GM12878 (cell line): ENCODE data around the gene LRTM2. TPM values are rescaled to one million over a fixed set of nuclear protein-coding genes. Genes with fewer than 3 reads are reported as not detected.

Experiments used
- ATAC-seq: fragments of 200-7000 bp; cut with Tn5 transposase; 3 replicates; pipeline ENCODE4 v1.9.1; 2020; ENCODE audit warnings: mild to moderate bottlenecking, moderate library complexity
- BruUV-seq: library from RNA; stranded (reverse); fragments of 400-500 nt; replicated peaks from 2 replicates; lab custom pipeline; 2021; lab: Mats Ljungman, UMichigan
- CTCF ChIA-PET: fragments of 300-600 bp; sonication (Branson Sonifier 250); formaldehyde crosslinking; extraction: SDS; loops from one replicate; lab custom pipeline; 2021; ENCODE audit warnings: inconsistent platforms; lab: Yijun Ruan, JAX
- POLR2A ChIA-PET: fragments of 350-600 bp; formaldehyde crosslinking; extraction: SDS; loops from one replicate; lab custom pipeline; 2021; ENCODE audit warnings: inconsistent platforms; lab: Charles Lee
- RAD21 ChIA-PET: fragments of 300-600 bp; sonication (Branson Sonifier 250); formaldehyde crosslinking; loops from one replicate; lab custom pipeline; 2023; ENCODE audit warnings: antibody characterized with exemption; ENCODE audit not compliant: unreplicated experiment; lab: Charles Lee
- SMC1A ChIA-PET: fragments of 300-600 bp; sonication (Branson Sonifier 250); formaldehyde crosslinking; loops from one replicate; lab custom pipeline; 2023; ENCODE audit not compliant: unreplicated experiment, uncharacterized antibody; lab: Charles Lee
- DNase-seq: peaks from one replicate; pipeline ENCODE4 v3.0.0-alpha.2; 2011; ENCODE audit warnings: low read depth, low spot score
- FAIRE-seq: peaks from 3 replicates; lab custom pipeline; 2011; peaks lifted over from hg19 to GRCh38; lab: Jason Lieb, UNC
- H2AFZ ChIP-seq: 2 replicates; pipeline ENCODE4 v1.6.0; 2011; ENCODE audit warnings: low read depth, low read length, control low read depth; ENCODE audit not compliant: control insufficient read depth
- H3K27ac ChIP-seq: 2 replicates; pipeline ENCODE4 v1.5.1; 2011; ENCODE audit warnings: control low read depth; ENCODE audit not compliant: control insufficient read depth, insufficient read depth
- H3K27me3 ChIP-seq, 2 experiments: replicated peaks in 1 of 2; 2 replicates each; pipeline versions ENCODE4 v1.6.0 to v1.6.1; 2011; ENCODE audit warnings: low read length in 1 of 2; ENCODE audit not compliant: control insufficient read depth in 2 of 2, insufficient read depth in 2 of 2
- H3K36me3 ChIP-seq, 2 experiments: 2 replicates each; pipeline ENCODE4 v1.5.1; 2011; ENCODE audit warnings: low read length in 1 of 2; ENCODE audit not compliant: control insufficient read depth in 2 of 2, insufficient read depth in 2 of 2
- H3K4me1 ChIP-seq: 2 replicates; pipeline ENCODE4 v1.6.1; 2011; ENCODE audit warnings: mild to moderate bottlenecking, low read length, moderate library complexity, mixed read lengths; ENCODE audit not compliant: control insufficient read depth, insufficient read depth
- H3K4me2 ChIP-seq: 2 replicates; pipeline ENCODE4 v1.6.0; 2011; ENCODE audit warnings: control low read depth; ENCODE audit not compliant: control insufficient read depth, insufficient read depth
- H3K4me3 ChIP-seq: fragments of 200-600 bp; sonication (generic); 2 replicates; pipeline ENCODE4 v1.5.1; 2016
- H3K79me2 ChIP-seq: 2 replicates; pipeline ENCODE4 v1.6.0; 2011; ENCODE audit warnings: low read length; ENCODE audit not compliant: control insufficient read depth, insufficient read depth
- H3K9ac ChIP-seq: 2 replicates; pipeline ENCODE4 v1.8.0; 2011; ENCODE audit warnings: low read length, control low read depth, mixed read lengths; ENCODE audit not compliant: control insufficient read depth, insufficient read depth
- H3K9me3 ChIP-seq: replicated peaks from 3 replicates; pipeline ENCODE4 v1.5.1; 2011; ENCODE audit warnings: mild to moderate bottlenecking, low read length; ENCODE audit not compliant: control insufficient read depth, insufficient read depth
- H4K20me1 ChIP-seq: 2 replicates; pipeline ENCODE4 v1.6.0; 2011; ENCODE audit not compliant: control insufficient read depth, insufficient read depth
- BHLHE40 ChIP-seq, 2 experiments: fragments of 450-650 bp in 1 of 2; IDR thresholded peaks; 2 replicates each; pipeline ENCODE4 v1.6.1; 2011 to 2017; ENCODE audit warnings: low read depth in 2 of 2, borderline replicate concordance in 1 of 2, improper control_type of control experiment in 1 of 2, low read length in 1 of 2, mild to moderate bottlenecking in 1 of 2
- HCFC1 ChIP-seq: fragments of 150-350 bp; IDR thresholded peaks from 2 replicates; pipeline ENCODE4 v1.6.1; 2014; ENCODE audit warnings: low read length
- KDM1A ChIP-seq: fragments of 200-600 bp; sonication (generic); IDR thresholded peaks from 2 replicates; pipeline ENCODE4 v1.6.1; 2016; ENCODE audit warnings: borderline replicate concordance
- MTA3 ChIP-seq: IDR thresholded peaks from 2 replicates; pipeline ENCODE4 v1.6.1; 2012; ENCODE audit warnings: low read length, inconsistent platforms, borderline replicate concordance
- SREBF1 ChIP-seq: IDR thresholded peaks from 2 replicates; pipeline ENCODE4 v1.6.1; 2012; ENCODE audit warnings: mild to moderate bottlenecking, low read length
- STAT1 ChIP-seq: fragments of 450-650 bp; conservative IDR thresholded peaks from 2 replicates; pipeline ENCODE4 v1.6.1; 2014; ENCODE audit warnings: antibody characterized with exemption, mild to moderate bottlenecking
- STAT3 ChIP-seq: IDR thresholded peaks from 2 replicates; pipeline ENCODE4 v1.6.1; 2011; ENCODE audit warnings: low read depth, low read length, improper control_type of control experiment
- WGBS: methylation state at CpG from one replicate; pipeline ENCODE4 v1.1.6; 2016; ENCODE audit warnings: low lambda C conversion rate; ENCODE audit not compliant: insufficient replicate concordance, insufficient coverage; ENCODE audit errors: missing lambda C conversion rate; 5-methylcytosine and 5-hydroxymethylcytosine counted together
- in situ Hi-C: fragments of 300-500 bp; cut with MboI; formaldehyde crosslinking; loops from 9 replicates; pipeline ENCODE4 v1.14.3; 2018; ENCODE audit warnings: mixed read lengths
- intact Hi-C: fragments of 100-400 bp; cut with micrococcal nuclease; formaldehyde crosslinking; loops from one replicate; pipeline ENCODE4 v1.14.2; 2022; ENCODE audit not compliant: unreplicated experiment
- polyA plus RNA-seq, 11 experiments: library from polyadenylated mRNA; depleted of rRNA in 4 of 11; unstranded in 6 of 11; stranded (reverse) in 5 of 11; fragments of >200 nt; fragmentation: Nextera tagmentation in 4 of 11; fragmentation: Illumina TruSeq in 1 of 11; extraction: Ambion mirVana in 4 of 11; extraction: Trizol in 1 of 11; gene quantifications; 1 replicate in 1 of 11; 2 replicates in 10 of 11; pipeline versions ENCODE4 v1.2.1 to v1.2.3, GENCODE V29; 2011 to 2016; ENCODE audit warnings: inconsistent platforms in 2 of 11, missing spikeins in 2 of 11, low read depth in 1 of 11
- total RNA-seq, 4 experiments: library from RNA; depleted of rRNA in 3 of 4; stranded (reverse); fragments of >200 nt in 3 of 4; fragmentation: Illumina TruSeq in 1 of 4; extraction: Trizol in 1 of 4; gene quantifications; 2 replicates each; pipeline versions ENCODE4 v1.2.1 to v1.2.3, GENCODE V29; 2013 to 2021
- TF ChIP-seq, protein P1 (sequence below): fragments of 450-650 bp; IDR thresholded peaks from 2 replicates; pipeline ENCODE4 v1.6.1; 2016; ENCODE audit warnings: mild to moderate bottlenecking
- TF ChIP-seq, protein P2 (sequence below): IDR thresholded peaks from 2 replicates; pipeline ENCODE4 v1.6.1; 2011; ENCODE audit warnings: borderline replicate concordance, low read depth, mild to moderate bottlenecking, moderate library complexity, low read length; ENCODE audit not compliant: insufficient read depth, poor library complexity, severe bottlenecking
- TF ChIP-seq, protein P3 (sequence below): fragments of 450-650 bp; formaldehyde crosslinking; IDR thresholded peaks from 2 replicates; pipeline ENCODE4 v1.5.0; 2022; ENCODE audit warnings: mild to moderate bottlenecking, missing genetic modification characterization
- TF ChIP-seq, protein P4 (sequence below): IDR thresholded peaks from 2 replicates; pipeline ENCODE4 v1.6.1; 2012; ENCODE audit warnings: low read depth, low read length, improper control_type of control experiment

Gene LRTM2
- total and polyA plus RNA-seq, 10 of the 15 experiments (the other 5 are each of a cell fraction or from before 2014, with no cell fraction given), result 0.05 TPM; not detected in 9

DNA sequence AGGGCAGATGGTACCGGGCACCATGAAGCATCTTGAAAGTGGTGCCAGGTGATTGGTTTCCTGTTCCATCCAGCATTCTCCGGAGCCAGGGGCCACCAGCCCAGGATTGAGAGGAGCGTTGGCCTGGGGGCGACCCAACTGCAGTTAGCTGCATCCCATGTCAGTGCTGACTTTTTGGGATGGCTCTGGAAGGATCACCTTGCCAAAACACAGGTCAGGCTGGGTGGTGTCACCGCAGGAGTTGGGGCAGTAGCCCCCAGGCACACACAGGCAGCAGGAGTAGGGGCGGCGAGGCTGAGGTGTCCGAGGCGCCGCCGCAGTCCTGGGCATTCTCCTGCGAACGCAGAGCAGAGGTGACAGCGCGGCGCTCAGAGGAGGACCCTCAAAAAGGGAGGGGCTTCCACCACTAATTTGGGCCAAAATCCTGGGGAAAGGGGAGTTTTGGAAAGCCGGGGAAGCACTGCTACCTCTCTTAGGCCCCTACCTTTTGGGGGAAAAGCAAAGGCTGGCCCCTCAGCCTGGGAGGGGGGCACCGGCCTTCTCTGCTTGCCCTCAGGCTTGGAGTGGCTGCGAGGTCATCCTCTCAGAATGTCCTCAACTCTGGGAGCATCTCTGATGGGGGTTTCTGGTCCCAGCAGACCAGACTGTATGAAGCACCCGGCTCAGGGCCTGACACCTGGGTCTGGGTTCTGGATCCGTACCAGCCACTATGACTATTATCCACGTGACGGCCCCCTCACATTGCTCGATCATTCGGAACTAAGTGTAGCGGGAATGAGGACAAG is 26.7 kb upstream of the LRTM2 start:
- Histone ChIP-seq H4K20me1 (no peaks in the 10 kb centered on the region), H3K4me1 (peaks cover 7% of the 10 kb centered on the region), H3K4me3 (no peak overlapping the region), H3K9ac (no peak overlapping the region), H3K79me2 (no peaks in the 10 kb centered on the region; the same call in 1 of the 2 replicates), H3K9me3 (no peaks in the 10 kb centered on the region), H2AFZ (no peak overlapping the region), H3K4me2 (no peak overlapping the region), H3K36me3 (no peaks in the 10 kb centered on the region), H3K27me3 (no peaks in the 10 kb centered on the region), H3K27ac (no peak overlapping the region)
- RAD21 ChIA-PET, result interaction anchor here (3.4 to 6.5 kb wide), 3 partner anchors 140 to 146 kb away, joined by 48 to 234 read pairs (median 69); no protein-coding TSS in a partner anchor
- POLR2A ChIA-PET, result no interaction called here
- TF ChIP-seq STAT3 (no peak), KDM1A (no peak), MTA3 (no peak), STAT1 (no peak), HCFC1 (no peak), BHLHE40 (IDR thresholded peaks at IDR 0.05; ENCODE audit: borderline replicate concordance in 1 of 2, low read depth in 2 of 2, low read length in 1 of 2) (no peak), SREBF1 (no peak)
- TF ChIP-seq, protein P1, sequence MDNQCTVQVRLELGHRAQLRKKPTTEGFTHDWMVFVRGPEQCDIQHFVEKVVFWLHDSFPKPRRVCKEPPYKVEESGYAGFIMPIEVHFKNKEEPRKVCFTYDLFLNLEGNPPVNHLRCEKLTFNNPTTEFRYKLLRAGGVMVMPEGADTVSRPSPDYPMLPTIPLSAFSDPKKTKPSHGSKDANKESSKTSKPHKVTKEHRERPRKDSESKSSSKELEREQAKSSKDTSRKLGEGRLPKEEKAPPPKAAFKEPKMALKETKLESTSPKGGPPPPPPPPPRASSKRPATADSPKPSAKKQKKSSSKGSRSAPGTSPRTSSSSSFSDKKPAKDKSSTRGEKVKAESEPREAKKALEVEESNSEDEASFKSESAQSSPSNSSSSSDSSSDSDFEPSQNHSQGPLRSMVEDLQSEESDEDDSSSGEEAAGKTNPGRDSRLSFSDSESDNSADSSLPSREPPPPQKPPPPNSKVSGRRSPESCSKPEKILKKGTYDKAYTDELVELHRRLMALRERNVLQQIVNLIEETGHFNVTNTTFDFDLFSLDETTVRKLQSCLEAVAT, result no peak
- TF ChIP-seq, protein P2, sequence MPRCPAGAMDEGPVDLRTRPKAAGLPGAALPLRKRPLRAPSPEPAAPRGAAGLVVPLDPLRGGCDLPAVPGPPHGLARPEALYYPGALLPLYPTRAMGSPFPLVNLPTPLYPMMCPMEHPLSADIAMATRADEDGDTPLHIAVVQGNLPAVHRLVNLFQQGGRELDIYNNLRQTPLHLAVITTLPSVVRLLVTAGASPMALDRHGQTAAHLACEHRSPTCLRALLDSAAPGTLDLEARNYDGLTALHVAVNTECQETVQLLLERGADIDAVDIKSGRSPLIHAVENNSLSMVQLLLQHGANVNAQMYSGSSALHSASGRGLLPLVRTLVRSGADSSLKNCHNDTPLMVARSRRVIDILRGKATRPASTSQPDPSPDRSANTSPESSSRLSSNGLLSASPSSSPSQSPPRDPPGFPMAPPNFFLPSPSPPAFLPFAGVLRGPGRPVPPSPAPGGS, result no peak
- TF ChIP-seq, protein P3, sequence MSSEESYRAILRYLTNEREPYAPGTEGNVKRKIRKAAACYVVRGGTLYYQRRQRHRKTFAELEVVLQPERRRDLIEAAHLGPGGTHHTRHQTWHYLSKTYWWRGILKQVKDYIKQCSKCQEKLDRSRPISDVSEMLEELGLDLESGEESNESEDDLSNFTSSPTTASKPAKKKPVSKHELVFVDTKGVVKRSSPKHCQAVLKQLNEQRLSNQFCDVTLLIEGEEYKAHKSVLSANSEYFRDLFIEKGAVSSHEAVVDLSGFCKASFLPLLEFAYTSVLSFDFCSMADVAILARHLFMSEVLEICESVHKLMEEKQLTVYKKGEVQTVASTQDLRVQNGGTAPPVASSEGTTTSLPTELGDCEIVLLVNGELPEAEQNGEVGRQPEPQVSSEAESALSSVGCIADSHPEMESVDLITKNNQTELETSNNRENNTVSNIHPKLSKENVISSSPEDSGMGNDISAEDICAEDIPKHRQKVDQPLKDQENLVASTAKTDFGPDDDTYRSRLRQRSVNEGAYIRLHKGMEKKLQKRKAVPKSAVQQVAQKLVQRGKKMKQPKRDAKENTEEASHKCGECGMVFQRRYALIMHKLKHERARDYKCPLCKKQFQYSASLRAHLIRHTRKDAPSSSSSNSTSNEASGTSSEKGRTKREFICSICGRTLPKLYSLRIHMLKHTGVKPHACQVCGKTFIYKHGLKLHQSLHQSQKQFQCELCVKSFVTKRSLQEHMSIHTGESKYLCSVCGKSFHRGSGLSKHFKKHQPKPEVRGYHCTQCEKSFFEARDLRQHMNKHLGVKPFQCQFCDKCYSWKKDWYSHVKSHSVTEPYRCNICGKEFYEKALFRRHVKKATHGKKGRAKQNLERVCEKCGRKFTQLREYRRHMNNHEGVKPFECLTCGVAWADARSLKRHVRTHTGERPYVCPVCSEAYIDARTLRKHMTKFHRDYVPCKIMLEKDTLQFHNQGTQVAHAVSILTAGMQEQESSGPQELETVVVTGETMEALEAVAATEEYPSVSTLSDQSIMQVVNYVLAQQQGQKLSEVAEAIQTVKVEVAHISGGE, result no peak
- TF ChIP-seq, protein P4, sequence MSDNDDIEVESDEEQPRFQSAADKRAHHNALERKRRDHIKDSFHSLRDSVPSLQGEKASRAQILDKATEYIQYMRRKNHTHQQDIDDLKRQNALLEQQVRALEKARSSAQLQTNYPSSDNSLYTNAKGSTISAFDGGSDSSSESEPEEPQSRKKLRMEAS, result no peak
- DNase-seq, result no peak
- in situ Hi-C loops, result loop anchor here (5.0 kb wide), 1 partner anchor 144 kb away; no protein-coding TSS in a partner anchor
- SMC1A ChIA-PET, result interaction anchor here (6.6 to 7.6 kb wide), 2 partner anchors 141 to 146 kb away, joined by 109 to 202 read pairs; no protein-coding TSS in a partner anchor
- ATAC-seq, result no peak
- no peak for FAIRE-seq
- no TSS peak for BruUV-seq
- WGBS, result 86% methylated on average over 26 of the region's 26 CpGs
- intact Hi-C loops, result loop anchor here (5.0 to 10.0 kb wide), 3 partner anchors 96 to 491 kb away; no protein-coding TSS in a partner anchor
- CTCF ChIA-PET, result interaction anchor here (4.0 to 9.5 kb wide), 4 partner anchors 141 to 159 kb away, joined by 76 to 434 read pairs (median 109); no protein-coding TSS in a partner anchor
